HG03439 (cell line): ENCODE results near the gene DDR2.

Experiments
- ATAC-seq: cut with Tn5 transposase; IDR thresholded peaks from one replicate; pipeline ENCODE4 v1.9.1; 2021; ENCODE audit warnings: mild to moderate bottlenecking, moderate library complexity; ENCODE audit not compliant: unreplicated experiment

The DDR2 gene

DNA sequence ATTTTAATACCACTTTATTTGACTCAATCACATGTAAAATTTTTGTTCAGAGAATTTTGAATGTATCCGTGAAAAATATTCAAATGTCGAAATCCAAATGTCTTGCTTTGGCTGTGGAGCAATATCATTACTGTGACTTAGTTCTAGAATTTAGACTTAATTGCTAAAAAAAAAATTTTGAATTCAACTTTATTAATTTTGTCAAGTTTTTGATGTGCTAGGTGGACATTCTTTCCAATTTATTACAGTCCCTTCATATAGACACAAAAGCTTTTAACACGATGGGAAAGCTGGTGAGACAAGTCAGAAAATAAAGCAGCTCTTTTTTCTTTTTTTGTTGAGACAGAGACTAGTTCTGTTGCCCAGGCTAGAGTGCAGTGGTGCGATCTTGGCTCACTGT is 62.6 kb downstream of the DDR2 start:
- no peak for ATAC-seq

DNA sequence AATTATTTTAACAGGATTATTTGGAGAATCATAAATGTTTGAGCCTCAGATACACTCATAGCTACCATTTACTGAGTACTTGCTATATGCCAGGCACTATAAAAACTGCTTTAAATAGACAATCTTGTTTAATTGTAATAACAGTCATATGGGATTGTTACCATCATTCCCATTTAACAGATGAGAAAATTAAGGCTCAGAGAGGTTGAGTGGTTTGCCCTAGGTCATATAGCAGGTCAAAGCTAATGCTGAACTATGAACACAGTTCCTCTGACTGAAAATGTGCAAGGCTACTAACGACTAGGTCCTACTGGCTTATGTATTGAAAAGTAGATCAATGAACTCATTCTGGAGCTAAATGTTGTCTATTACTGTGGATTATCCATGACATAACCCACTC is 63.4 kb downstream of the DDR2 start:
- no peak for ATAC-seq

DNA sequence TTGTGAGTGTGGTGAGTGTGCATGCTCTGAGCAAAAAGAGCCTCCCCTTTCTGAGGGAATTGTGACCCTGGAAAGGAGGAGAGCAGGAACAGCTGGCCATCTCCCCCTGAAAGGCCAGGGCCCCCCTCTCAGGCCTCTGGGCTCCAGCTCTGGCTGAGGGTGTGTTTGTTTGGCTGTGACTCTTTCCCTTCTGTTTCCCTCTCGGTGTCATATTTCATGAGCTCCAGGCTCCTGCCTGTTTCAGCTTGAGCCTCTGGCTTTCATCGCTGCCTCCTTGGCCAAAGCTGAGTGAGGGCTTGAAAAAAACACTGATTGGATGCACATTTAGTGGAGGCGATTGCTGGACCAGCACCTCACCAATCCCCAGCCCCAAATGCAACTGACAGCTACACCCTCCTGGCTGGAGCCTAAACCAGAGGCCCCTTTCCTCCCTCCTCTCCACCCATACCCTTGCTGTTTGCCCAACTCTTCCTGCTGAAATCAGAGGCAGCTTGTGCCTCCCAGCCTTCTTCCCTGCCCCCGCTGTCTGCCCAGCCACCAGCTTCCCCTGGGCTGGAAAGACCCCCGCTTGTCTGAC is 64.1 kb downstream of the DDR2 start:
- no peak for ATAC-seq

DNA sequence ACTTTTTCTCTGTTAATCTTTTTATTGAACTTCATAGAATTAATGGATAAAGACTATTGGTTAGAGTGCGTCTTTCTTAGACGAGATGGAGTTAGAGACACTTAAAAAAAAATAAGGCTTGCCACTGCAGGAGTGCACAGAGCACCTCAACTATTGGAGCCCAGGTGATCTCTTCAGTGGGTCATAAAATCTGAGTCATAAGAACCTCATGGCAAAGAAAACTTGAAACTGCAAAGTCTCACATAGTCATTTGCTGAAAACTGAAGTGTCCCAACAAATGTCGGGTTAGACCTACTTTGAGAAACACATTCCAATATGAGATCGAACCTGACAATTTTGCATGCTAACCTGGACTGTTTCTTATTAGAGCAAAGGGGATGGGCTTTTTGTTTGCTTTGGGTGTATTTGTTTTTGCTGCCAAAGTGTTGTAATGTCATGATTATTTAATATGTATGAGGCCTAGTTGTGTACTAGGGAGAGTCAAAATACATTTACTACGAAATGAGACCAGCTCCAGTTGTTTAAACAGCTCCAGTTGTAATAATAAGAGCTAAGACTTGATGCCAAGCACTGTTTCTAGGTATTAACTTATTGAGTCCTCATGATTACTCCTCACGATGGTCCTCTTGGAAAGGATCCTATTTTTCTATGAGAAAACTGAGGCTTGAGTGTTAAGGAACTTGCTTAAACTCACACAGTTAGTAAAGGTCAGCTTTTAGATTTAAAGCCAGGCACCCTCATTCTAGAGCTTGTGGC is 65.1 kb downstream of the DDR2 start:
- ATAC-seq: no peak

DNA sequence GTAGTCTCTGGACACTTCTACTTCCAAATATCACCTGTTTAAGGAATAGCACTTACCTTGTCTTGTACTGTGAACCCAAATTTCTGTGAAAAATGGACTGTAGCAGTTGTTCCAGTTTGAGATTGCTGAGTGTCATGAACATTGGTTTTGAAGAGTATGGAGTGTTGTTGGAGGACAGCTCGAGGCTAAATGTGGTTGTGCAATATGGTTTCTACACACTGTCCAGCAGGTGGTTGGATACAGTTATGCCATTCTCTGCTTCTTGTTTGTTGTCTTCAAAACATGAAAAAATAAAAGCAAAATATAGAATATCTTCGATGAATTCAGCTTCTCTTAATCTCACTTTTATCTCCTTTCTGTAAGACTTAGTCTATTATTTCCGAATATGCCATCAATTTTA is 67.1 kb downstream of the DDR2 start:
- ATAC-seq: no peak

DNA sequence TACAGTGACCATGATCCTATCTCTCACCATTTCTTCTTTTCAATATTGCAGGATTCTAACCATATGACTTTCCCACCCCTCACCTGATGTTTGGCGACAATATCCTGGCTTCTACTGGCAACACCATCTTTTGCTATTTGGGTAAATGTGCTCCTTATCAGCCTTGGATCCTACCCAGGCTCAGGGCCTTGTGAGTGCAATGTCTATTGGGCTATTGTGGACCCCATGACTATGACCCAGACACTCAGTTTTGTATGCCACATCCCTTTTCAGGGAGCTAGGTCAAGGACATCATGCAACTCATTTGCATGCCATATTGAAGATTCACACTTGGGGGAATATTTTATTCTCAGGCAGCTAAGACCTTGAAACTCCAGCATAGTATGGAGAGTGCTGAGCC is 67.9 kb downstream of the DDR2 start:
- ATAC-seq: no peak

DNA sequence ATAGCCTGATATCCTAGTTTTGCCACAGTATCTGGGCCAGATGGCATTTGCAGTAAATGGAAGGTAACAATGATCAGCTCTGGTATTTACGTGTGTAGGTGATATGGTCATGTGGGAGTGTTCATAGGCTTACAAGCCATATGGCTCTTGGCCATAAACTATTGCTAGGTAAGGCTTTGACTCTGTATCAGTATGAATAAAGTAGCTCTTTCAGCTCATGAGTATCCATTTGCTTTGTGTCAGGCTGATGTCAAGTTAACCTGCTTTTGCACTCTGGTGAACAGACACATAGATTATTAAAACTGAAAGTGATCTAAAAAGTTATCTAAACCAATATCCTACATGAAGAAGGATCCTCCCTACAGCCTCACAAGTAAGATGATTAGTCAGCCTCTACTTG is 69.0 kb downstream of the DDR2 start:
- no peak for ATAC-seq

DNA sequence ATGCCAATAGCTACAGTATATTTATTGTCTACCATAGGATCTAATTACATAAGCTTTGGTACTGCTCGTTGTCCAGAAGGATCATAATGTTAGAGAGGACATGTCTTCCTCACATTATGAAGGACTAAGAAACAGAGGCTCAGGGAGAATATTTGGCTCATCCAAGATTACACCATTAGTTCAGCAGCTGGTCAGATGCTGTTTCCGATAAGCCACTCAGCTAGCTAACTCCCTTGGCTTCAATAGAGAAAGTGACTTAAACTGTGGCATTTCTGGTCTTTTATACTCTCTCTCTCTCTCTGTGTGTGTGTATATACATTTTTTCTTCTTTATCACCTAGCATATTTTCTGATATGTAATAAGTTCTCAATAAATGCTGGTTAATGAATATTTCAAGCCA is 70.4 kb downstream of the DDR2 start:
- no peak for ATAC-seq

DNA sequence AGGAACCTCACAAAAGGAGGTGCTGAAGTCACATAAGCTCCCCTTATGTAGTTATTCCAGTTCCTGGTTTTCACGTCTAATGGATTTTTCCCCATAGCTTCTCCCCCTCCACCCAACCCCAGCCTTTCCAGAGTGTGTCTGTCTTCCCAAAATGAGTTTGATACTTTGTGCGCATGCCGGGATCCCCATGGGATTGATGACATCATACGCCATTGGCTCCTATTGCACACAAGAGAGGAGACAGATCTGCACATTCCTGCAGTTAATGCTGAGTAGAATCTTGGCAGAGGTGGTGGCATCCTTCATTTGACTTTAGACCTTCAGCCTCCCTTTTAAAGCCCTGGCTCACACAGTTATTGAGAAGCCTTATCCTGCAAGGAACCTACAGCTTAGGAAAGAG is 71.4 kb downstream of the DDR2 start:
- no peak for ATAC-seq

DNA sequence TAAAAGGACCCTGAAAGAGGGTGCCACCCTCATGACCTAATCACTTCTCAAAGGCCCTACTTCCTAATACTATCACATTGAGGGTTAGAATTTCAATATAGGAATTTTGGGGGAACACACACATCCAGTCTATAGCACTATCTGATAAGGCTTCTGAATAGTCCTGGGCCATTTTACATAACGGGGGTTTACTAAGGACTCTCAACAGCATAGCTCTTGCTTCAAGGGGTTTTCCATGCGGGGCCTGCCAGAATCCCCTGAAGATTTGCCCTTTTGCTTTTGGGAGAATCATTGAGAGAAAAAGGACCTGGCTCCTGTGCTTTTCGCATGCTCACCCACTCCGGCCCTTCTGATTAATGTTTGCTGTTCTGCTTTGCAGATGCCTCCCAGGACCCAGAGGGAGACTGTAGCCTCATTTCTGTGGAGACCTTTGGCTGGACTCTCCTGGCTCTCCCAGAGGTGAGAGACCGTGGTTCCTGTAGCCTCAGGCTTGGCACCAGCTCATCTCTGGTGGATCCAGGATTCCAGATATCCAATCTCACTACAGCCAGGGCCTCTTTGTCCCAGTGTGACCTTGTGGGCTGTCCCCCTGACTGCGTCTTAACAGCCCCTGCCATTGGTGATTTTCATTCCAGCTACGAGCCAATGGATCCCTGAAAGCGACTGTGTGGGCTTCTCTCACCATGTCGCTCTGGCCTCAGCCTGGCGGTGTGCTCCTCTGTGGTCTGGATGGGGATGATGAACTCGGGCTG is 72.6 kb downstream of the DDR2 start:
- ATAC-seq: no peak

DNA sequence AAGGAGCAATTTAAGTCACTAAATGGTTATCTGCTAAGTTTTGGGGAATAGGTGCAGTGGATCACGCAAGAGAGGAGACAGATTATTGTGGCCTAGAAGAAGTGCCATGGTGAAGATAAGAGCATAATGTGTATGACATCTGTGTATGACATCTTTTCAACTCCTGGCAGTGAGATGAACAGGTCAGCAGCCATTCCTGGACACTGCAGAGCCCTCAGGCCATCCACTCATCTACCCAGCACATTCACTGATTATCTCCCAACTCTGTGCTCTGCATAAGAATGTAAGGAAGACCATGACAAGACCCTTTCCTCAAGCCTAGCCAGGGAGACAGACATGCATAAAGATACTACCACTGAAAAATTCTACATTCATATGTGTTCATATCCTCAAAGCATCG is 73.7 kb downstream of the DDR2 start:
- ATAC-seq: no peak

DNA sequence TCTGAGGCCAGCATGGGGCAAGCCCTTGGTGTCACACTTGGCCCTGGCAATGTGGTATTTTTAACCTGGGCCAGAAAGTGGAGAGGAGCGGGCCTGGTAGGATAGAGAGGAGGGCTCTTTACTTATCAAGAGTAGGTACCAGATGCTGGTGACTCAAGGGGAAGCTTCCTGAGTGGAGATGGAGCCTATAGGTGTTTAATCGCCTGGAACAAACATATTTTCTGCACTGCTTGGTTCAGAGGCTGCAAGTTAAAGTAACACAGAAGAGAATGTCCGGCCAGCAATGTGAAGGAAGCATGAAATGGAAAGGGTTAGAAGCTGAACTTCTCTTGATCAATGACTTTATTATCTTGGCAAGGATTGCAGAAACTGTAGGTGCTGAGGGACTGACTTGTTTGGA is 74.3 kb downstream of the DDR2 start:
- ATAC-seq: no peak

DNA sequence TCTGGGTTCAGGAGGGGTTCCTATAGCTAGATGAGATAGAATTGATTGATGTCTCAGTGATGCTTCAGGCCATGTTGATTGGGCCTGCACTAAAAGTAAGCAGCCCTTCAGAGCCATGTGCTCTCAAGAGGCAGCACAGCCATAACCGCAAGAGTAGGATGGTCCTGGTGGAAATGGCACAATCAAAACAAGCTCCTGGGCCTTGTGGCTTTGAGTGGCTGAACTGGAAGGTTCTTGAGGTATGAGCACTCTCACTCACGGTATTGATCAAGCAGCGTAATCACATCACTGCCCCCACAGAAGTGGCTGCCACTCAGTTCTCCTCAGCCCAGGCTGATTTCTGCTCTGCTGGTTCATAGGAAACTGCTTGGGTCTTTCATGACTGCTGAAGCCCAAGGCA is 76.0 kb downstream of the DDR2 start:
- ATAC-seq: no peak

DNA sequence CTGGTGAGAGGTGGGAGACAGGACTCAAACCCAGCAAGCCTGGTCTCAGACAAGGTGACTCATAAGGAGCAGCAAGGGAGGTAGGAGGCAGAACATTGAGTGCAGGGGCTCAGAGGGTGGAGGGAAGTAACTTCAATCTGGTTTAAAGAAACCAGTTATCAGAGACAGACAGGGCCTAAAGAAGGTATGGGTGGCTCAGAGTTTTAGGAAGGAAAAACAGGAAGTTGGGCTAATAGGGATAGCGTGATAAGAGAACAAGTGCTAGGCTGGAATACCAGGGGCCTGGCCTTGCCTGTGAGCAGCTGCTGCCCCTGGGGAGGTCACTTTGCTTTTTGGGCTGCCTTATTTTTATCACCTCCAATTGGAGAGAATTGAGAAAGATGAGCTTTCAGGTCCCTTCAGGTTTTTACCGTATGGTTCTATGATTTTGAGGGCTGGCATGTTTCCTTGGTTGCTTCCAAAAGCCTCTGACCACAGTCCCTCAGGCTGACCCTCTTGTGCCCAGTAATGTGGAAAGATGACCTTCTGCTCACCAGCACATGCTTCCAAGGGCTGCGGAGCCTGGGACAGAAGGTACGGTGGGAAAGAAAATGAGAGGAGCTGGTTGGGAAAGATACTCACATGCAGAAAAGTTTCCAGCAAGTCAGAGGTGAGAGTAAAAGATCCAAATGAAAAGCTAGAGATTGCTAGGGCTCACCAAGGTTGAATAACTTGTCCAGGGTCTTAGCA is 77.0 kb downstream of the DDR2 start:
- no peak for ATAC-seq

DNA sequence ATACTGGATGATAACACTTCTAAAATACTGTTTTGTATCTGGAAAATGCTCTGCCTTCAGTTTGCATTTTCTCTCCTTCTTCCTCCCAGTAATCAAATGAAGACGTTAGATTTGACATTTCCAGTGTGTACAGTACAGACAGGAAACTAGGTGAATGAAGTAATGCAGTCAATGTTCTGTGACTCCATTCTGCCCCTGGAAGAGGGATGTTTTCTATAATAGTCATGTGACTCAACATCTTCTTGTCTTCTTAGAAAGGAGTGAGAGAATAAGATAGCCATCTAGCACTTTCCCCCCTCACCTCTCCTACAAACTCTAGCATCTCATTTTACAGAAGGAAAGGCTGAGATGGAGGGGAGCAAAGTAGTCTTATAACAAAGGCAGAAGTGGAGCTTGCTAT is 77.6 kb downstream of the DDR2 start:
- no peak for ATAC-seq

DNA sequence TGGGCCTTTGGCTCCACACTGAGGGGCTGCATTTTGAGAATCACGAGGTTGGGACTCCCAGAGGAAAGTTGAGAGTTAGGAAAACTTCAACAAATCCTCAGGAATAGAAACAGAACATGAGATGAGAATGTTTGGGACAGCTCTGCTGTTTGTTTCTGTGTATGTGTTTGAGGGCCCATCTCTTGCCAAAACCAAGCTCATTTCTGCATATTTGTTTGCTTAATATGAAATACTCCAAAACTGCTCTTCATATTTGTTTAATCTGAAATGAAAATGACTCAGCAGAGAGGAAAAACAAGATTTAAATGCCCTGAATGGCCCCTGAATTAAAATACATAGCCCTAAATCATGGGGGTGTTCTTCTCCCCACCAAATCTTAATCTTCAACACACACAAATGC is 78.1 kb downstream of the DDR2 start:
- no peak for ATAC-seq

DNA sequence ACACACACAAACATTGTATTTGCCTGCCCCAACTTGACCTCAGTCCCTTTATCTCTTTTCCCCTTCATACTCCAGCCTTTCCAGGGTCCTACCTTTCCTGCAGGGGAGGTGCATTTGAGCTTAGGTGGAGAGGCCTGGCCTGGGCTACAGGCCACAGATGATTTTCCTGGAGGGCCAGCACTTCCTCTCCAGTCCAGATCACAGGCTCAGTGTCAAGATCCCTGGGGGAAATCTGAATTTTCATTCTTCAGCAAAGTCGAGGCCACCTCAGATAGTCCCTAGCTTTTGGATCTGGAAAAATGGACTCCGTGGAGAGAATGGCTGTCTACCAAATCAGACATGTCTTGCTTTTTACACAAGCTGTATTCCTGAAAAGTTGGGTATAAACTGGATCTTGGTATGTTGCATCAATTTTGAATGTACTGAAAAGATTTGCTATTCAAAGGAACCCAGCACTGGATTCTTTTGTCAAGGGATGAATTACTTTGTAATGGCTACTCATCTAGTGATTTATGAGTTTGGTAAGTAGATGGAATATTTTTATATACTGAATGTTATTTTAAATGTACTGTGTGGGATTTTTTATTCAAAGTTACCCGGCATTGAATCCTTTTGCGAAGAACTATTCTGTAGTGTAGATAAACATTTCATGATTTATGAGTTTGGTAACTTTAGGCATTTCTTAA is 78.7 kb downstream of the DDR2 start:
- ATAC-seq: no peak

DNA sequence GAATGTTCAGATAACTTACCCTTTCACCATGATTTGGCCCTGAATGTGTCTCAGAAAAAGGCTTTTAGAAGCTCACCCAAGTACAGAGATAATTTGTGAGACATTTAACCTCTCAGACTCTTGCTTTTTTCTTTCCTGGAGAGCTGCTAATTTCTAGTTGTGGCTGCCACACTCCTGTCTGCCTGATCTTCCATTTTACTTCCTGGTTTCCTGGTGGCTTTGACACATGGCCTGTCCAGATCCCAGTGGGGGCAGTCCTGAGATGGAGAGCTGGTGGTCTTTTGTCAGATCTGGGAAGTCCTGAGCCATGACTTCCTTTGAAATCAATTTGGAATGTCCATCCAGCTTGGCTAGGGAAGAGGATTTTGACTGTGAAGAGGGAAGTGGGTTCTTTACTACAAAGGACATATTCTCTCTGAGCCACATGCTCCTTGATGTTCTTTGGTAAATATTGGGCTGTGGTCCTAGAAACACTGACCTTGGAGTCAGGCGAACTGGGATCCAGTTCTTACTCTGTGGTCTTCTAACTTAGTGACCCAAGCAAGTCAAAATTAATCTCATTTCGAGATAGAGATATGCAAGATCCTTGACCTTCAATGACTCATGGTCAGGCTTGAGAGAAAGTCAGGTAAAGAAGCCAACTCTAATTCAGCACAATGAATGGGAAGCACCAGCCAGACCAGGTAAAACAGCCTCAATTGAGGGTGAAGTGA is 80.2 kb downstream of the DDR2 start:
- ATAC-seq: no peak

DNA sequence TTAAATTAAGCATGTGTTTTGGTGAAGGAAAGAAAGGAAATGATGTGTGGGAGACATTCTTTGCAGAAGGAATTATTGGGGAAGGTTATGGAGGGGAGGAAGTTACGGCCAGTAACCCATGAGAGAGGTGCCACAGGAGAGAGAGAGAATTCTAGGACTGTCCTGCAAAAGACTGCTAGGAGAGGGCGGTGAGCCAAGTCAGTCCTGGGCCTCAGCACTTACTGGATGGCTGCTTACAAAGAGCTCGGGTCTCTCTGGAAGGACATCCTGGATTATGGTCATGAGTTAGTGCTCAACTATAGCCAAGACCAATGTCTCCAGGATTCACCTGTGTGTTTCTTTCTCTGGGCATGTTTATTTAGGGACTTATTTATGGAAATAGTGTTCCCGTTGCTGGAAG is 83.9 kb downstream of the DDR2 start:
- ATAC-seq: no peak

DNA sequence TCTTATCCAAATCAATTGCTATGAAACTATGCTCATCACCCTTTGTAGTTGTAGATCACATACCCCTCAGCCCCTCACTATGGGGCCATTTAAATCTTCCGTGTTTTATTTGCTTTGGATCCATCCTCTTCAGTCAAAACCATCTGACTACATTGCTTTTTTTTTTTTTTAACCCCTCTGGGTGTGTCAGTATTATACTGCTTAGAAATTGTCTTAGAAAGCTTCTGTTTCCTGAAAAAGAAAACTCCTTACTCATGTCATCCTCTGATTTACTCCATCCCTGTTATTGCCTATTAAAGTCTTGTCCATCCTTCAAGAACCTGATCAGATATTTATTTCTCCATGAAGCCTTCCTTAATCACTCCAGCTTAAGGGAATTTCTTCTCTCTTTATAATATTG is 84.3 kb downstream of the DDR2 start:
- ATAC-seq: no peak
